SHP77 (cell line): ENCODE measurements around the gene P2RX7.

Experiments used
- DNase-seq, 2 experiments: peaks; one replicate each; lab custom pipeline; 2025; lab: John Stamatoyannopoulos, UW

Gene P2RX7

DNA sequence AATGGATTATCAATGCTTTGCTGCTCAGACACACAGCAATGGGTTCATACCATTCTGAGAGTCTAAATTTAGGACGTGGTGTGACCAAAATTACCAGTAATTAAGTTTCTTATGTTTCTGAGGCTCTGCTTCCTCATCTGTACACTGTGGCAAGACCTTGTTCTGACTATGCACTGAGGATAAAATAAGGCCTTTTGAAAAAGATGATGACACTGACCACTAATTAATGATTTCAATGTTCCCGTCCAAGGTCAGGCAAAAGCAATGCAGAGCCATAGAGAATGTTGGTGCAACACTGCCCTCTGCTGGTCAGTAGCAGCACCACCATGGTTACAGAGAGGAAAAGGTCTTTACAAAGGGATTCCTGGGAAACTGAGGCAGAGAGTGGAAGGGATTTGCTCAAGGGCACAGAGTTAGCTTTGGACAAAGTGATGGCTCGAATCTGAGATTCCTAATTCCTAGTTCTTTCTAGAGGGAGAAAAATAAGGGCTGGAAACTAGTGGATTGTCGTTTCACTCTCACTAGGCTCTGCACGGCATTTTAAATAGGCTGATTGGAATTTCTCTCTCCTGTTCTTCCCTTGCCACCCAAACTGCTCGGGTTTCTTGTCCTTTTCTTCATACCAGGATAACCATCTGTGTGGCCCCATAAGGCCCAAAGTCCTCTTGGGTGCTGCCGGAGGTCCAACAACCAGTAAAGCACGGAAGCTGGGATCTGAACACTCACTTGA lies 22.3 kb upstream of the P2RX7 start:
- peak; percentile 49 to 50 for DNase-seq

GRCh38 chr12:121111684-121112083 lies 21.0 kb upstream of the P2RX7 start:
- DNase-seq = no peak

- DNase-seq = no peak
Observed at GRCh38 chr12:121112496-121112895, 20.2 kb upstream of the P2RX7 start.

GRCh38 chr12:121113057-121113456 lies 19.6 kb upstream of the P2RX7 start:
- no peak for DNase-seq

GRCh38 chr12:121114019-121114639 lies 18.5 kb upstream of the P2RX7 start:
- DNase-seq = peak in 1 of 2 experiments; percentile 53

DNA sequence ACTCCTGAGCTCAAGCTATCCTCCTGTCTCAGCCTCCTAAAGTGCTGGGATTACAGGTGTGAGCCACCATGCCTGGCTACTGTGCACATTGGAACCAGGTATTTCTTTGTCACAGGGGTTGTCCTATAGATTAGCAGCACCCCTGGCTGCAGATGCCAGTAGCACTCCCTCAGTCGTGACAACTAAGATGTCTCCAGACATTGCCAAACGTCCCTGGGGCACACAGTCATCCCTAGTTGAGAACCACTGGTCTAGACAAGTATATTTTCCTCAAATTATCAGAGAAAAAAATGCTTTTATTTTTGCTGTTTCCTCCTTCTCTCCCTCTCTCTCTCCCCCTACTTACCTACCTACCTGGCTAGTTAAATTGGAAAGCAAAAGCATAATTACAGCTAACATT lies 17.9 kb upstream of the P2RX7 start:
- no peak for DNase-seq

DNA sequence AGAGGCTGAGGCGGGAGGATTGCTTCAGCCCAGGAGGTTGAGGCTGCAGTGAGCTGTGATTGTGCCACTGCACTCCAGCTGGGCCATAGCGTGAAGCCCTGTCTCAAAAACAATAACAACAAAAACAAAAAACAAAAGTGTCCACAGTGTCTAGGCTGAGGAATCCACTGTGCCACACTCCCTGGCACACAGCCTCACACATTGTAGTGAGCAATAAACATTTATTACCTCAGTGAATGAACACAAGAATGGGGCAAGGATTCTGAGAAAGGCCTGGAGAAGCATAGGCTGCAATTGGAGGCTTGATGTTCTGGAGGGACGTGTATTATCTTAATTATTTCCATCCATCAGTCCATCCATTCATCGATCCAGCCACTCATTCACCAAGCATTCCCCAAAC lies 17.1 kb upstream of the P2RX7 start:
- DNase-seq = no peak

- no peak for DNase-seq
Observed at GRCh38 chr12:121116318-121117225, 16.1 kb upstream of the P2RX7 start.

GRCh38 chr12:121117226-121117777 lies 15.4 kb upstream of the P2RX7 start:
- DNase-seq = no peak

DNA sequence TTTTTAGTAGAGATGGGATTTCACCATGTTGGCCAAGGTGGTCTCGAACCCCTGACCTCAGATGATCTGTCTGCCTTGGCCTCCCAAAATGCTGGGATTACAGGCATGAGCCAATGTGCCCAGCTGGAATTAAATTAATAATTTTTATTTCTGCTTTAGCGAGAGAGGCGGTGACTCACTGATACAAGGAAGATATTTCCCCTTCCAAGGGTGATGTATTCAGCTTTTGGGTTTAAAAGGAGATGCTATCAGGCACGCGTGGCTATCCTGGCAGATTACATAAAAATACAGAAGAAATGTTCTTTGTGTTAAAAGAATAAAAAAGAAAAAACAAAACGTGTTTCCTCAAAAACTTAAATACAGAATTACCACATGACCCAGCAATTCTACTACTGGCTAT lies 12.4 kb upstream of the P2RX7 start:
- no peak for DNase-seq

DNA sequence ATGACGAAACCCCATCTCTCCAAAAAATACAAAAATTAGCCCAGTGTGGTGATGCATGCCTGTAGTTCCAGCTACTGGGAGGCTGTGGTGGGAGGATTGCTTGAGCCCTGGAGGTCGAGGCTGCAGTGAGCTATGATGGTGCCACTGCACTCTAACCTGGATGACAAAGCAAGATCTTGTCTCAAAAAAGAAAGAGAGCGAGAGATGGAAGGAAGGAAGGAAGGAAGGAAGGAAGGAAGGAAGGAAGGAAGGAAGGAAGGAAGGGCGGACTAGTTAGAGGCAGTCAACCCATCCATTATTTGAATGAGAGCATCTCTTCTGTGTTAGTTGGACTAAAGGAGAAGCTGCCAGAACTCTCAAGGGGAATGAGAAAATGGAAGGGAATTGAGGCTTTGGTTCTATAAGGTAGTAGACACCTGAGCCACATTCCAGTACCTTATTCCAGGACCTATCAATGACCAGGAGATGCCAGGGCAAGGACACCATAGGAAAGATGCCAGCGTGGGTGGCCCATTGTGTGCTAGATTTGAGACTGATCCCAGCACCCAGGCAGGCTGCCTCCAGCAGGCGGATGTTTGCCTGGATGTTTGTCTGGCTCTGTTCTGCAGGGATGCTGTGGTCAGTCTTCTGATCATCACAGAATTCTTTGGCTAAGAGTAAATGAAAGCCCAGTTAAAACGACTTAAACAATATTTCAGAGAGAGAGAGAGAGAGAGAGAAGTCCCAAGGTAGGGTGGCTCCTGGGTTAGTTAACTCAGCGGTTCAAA lies 11.5 kb upstream of the P2RX7 start:
- DNase-seq = no peak

DNA sequence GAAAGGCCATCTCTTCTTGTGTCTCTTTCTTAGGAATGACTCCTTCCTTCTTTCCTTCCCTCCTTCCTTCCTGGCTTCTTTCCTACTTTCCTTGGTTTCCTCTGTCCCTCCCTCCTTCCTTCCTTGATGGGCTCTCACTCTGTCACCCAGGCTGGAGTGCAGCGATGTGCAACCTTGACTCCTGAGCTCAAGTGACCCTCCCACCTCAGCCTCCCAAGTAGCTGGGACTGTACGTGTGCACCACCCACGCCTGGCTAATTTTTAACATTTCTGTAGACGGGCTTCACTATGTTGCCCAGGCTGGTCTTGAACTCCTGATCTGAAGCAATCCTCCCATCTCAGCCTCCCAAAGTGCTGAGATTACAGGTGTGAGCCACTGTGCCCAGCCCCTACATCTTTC lies 10.9 kb upstream of the P2RX7 start:
- no peak for DNase-seq

DNA sequence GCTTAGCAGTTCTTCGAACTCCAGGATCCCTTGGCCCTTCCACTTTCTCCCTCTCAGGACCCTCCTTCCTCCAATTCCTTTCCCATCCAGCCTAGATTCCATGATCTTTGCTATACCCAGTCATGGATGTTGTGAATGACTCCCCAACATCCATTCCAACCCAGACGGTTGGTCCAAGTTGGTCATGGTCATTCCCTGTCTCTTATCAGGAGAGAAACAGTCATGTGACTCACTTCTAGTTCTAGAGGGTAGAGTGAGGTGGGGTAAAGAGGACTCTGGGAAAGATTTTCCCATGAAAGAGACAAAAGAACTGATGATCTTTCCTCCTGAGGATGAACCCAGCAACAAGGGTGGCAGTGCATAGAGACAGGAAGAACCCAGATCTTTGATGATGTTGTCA lies 9.2 kb upstream of the P2RX7 start:
- DNase-seq = no peak

GRCh38 chr12:121124402-121125109 lies 8.1 kb upstream of the P2RX7 start:
- no peak for DNase-seq

GRCh38 chr12:121127501-121127900 lies 5.2 kb upstream of the P2RX7 start:
- no peak for DNase-seq

DNA sequence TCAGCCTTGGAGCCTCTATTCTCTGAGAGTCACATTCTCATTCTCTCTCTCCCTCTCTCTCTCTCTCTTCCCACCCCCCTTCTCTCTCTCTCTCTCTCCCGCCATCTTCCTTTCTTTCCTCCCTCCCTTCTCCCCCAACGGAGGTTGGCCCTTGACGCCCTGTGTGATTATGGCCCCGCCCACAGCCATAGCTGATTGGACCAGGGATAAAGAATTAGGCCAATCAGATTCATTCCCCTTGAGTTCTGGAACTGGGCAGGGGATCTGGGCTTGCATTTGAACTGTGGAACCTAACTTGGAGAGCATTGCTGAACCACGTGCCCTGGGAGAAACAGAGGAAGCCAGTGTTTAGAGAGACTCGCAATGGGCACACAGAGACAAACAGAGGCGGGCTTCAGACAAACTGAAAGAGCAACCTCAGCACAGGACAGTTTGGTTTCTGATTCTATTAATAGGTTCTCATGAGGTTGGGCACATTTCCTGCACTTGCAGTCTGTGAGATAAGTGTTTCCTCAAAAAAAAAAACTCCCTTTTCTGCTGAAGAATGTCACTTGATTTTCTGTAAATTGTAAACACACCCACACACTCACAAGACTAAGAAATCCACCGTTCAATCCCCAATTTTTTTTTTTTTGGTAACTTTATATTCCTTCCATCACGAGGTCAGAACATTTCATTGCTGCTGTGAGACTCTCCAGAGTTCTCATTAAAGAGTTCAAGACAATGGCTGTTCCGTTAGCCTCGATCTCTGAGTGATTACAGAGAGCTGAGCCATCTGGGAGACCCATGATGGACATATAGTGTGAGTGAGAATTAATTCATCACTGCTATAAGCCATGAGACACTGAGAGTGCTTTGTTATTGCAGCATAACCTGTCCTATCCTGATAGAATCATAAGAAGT lies 3.5 kb upstream of the P2RX7 start:
- DNase-seq = peak; percentile 50 to 61

DNA sequence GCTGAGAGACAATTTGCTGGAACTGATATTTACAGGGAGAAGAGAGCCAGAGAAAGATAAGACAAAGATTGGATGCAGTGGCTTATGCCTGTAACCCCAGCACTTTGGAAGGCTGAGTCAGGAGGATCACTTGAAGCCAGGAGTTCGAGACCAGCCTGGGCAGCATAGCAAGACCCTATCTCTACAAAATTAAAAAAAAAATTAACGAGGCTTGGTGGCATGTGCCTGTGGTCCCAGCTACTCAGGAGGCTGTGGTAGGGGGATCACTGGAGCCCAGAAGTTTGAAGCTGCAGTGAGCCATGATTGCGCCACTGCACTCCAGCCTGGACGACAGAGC lies 2.9 kb upstream of the P2RX7 start:
- DNase-seq = no peak

GRCh38 chr12:121130866-121131373 lies 1.8 kb upstream of the P2RX7 start:
- DNase-seq = no peak

- DNase-seq = no peak
Observed at GRCh38 chr12:121131941-121132341, 735 bp upstream of the P2RX7 start.

DNA sequence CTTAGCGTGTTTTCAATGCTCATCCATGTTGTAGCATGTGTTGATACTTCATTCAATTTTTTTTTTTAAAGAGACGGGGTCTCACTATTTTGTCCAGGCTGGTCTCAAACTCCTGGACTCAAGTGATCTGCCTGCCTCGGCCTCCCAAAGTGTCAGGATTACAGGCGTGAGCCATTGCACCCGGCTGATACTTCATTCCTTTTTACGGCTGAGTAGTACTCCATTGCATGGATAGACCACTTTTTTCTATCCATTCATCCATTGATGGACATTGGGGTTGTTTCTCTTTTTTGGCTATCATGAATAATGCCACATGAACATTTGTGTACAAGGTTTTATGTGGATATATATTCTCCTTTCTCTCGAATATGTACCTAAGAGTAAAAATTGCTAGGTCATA lies 1.2 kb downstream of the P2RX7 start:
- DNase-seq = no peak
